AG04450 (cell line): ENCODE data around the gene SRP19. TPM values are rescaled to one million over a fixed set of nuclear protein-coding genes. Genes with fewer than 3 reads are reported as not detected.

Experiments used
- CTCF ChIA-PET: fragments of 300-600, 350-600 bp; formaldehyde crosslinking; extraction: SDS; loops from one replicate; lab custom pipeline; 2022; ENCODE audit warnings: antibody characterized with exemption, inconsistent platforms; lab: Charles Lee
- POLR2A ChIA-PET: fragments of 350-600 bp; formaldehyde crosslinking; extraction: SDS; loops from one replicate; lab custom pipeline; 2021; ENCODE audit warnings: antibody characterized with exemption, inconsistent platforms; lab: Yijun Ruan, JAX
- DNase-seq: peaks from one replicate; pipeline ENCODE4 v3.0.0-alpha.2; 2011; ENCODE audit warnings: low read depth, low spot score
- H3K27ac ChIP-seq: one replicate; pipeline ENCODE4 v1.5.1; 2012; ENCODE audit warnings: low read depth, low read length, control low read depth
- H3K27me3 ChIP-seq: one replicate; pipeline ENCODE4 v1.6.0; 2012; ENCODE audit warnings: low read length; ENCODE audit not compliant: control insufficient read depth, insufficient read depth
- H3K4me3 ChIP-seq: 2 replicates; pipeline ENCODE4 v1.5.1; 2011; ENCODE audit warnings: mild to moderate bottlenecking, low read depth, low read length, control low read depth
- H3K9me3 ChIP-seq: 2 replicates; pipeline ENCODE4 v1.5.1; 2012; ENCODE audit warnings: low read length; ENCODE audit not compliant: control insufficient read depth, insufficient read depth
- CTCF ChIP-seq: IDR thresholded peaks from 2 replicates; pipeline ENCODE4 v1.5.1; 2011; ENCODE audit warnings: low read depth, low read length, control low read depth, inconsistent platforms
- polyA plus RNA-seq: library from polyadenylated mRNA; depleted of rRNA; stranded (reverse); fragments of >200 nt; gene quantifications from 2 replicates; pipeline ENCODE4 v1.2.3, GENCODE V29; 2011

SRP19 gene
- polyA plus RNA-seq, 1 experiment = 149 TPM

- no peak for DNase-seq
- Histone ChIP-seq H3K4me3 (no peak overlapping the region), H3K27me3 (no peaks in the 10 kb centered on the region), H3K9me3 (no peaks in the 10 kb centered on the region), H3K27ac (no peak overlapping the region)
- TF ChIP-seq CTCF = no peak
- POLR2A ChIA-PET = no interaction called here
- CTCF ChIA-PET = no interaction called here
Measured at GRCh38 chr5:112823656-112824055, 37.4 kb upstream of the SRP19 start.

- DNase-seq = no peak
- TF ChIP-seq CTCF = no peak
- ChIA-PET CTCF (no interaction called here), POLR2A (no interaction called here)
- Histone ChIP-seq H3K9me3 (no peaks in the 10 kb centered on the region), H3K27ac (no peak overlapping the region), H3K4me3 (no peak overlapping the region), H3K27me3 (no peaks in the 10 kb centered on the region)
Measured at GRCh38 chr5:112824197-112824596, 36.9 kb upstream of the SRP19 start.

- DNase-seq = no peak
- Histone ChIP-seq H3K4me3 (no peak overlapping the region), H3K9me3 (no peaks in the 10 kb centered on the region), H3K27ac (no peak overlapping the region), H3K27me3 (no peaks in the 10 kb centered on the region)
- ChIA-PET POLR2A (no interaction called here), CTCF (interaction anchor here (0.6 to 2.0 kb wide), 2 partner anchors 18 to 1707 kb away, joined by 3 to 13 read pairs; no protein-coding TSS in a partner anchor)
- no peak for TF ChIP-seq CTCF
Measured at GRCh38 chr5:112830378-112830777, 30.7 kb upstream of the SRP19 start.

GRCh38 chr5:112833971-112834370 is 27.1 kb upstream of the SRP19 start:
- no peak for TF ChIP-seq CTCF
- H3K27me3 ChIP-seq = no peaks in the 10 kb centered on the region
- POLR2A ChIA-PET = no interaction called here
- CTCF ChIA-PET = interaction anchor here (0.7 to 1.0 kb wide), 3 partner anchors 11 to 772 kb away, joined by 3 to 7 read pairs (median 3); partner anchors contain the start of gene SRP19
- no peak overlapping the region for H3K4me3 ChIP-seq
- no peaks in the 10 kb centered on the region for H3K9me3 ChIP-seq
- H3K27ac ChIP-seq = no peak overlapping the region
- no peak for DNase-seq

GRCh38 chr5:112844489-112844888 is 16.6 kb upstream of the SRP19 start:
- ChIA-PET POLR2A (no interaction called here), CTCF (interaction anchor here (0.6 kb wide), 1 partner anchor 11 kb away, joined by 7 read pairs; no protein-coding TSS in a partner anchor)

More at GRCh38 chr5:112844489-112844888, 16.6 kb upstream of the SRP19 start:
- Histone ChIP-seq H3K9me3 (no peaks in the 10 kb centered on the region), H3K27ac (no peak overlapping the region), H3K27me3 (no peaks in the 10 kb centered on the region), H3K4me3 (no peak overlapping the region)
- DNase-seq = no peak
- TF ChIP-seq CTCF = no peak
